B cell (primary cell): ENCODE measurements around the gene PLCXD3. TPM values are rescaled to one million over a fixed set of nuclear protein-coding genes. Genes with fewer than 3 reads are reported as not detected.

Source experiments
- ATAC-seq: fragments of 200-7000 bp; cut with Tn5 transposase; one replicate; pipeline ENCODE4 v1.10.0; 2021; ENCODE audit warnings: low read depth, mild to moderate bottlenecking, moderate number of reproducible peaks, moderate library complexity
- CTCF ChIA-PET: fragments of 350-600 bp; sonication (Branson Sonifier 250); formaldehyde crosslinking; loops from one replicate; lab custom pipeline; 2021; ENCODE audit warnings: antibody characterized with exemption, inconsistent platforms; lab: Charles Lee
- POLR2A ChIA-PET: fragments of 350-600 bp; sonication (Branson Sonifier 250); formaldehyde crosslinking; loops from one replicate; lab custom pipeline; 2021; ENCODE audit warnings: antibody characterized with exemption; lab: Charles Lee
- DNase-seq: peaks from one replicate; pipeline ENCODE4 v3.0.0; 2013
- H2AFZ ChIP-seq: 2 replicates; pipeline ENCODE4 v1.6.1; 2012; ENCODE audit warnings: mild to moderate bottlenecking, low read depth, low read length; ENCODE audit not compliant: insufficient read depth, poor library complexity, severe bottlenecking
- H3K27ac ChIP-seq, 2 donors: 1 replicate in 1 of 2; 2 replicates in 1 of 2; pipeline ENCODE4 v1.5.1; 2012 to 2013; ENCODE audit warnings: low read length in 2 of 2, mild to moderate bottlenecking in 2 of 2, moderate library complexity in 1 of 2
- H3K27me3 ChIP-seq, 4 experiments: fragments of 200-600 bp in 1 of 4; sonication (generic) in 1 of 4; replicated peaks in 1 of 4; 1 replicate in 2 of 4; 2 replicates in 2 of 4; pipeline versions ENCODE4 v1.6.1 to v1.7.0; 2013 to 2016; ENCODE audit warnings: low read length in 3 of 4, mild to moderate bottlenecking in 2 of 4, mixed read lengths in 1 of 4, moderate library complexity in 1 of 4; ENCODE audit not compliant: insufficient read depth in 4 of 4, control insufficient read depth in 3 of 4; ENCODE audit errors: control extremely low read depth in 1 of 4
- H3K36me3 ChIP-seq, 2 experiments: replicated peaks in 1 of 2; 1 replicate in 1 of 2; 2 replicates in 1 of 2; pipeline versions ENCODE4 v1.6.1 to v1.7.1; 2013; ENCODE audit warnings: low read length in 1 of 2; ENCODE audit not compliant: insufficient read depth in 2 of 2, control insufficient read depth in 1 of 2; ENCODE audit errors: control extremely low read depth in 1 of 2, extremely low read depth in 1 of 2
- H3K4me1 ChIP-seq, 2 donors: fragments of 200-600 bp in 1 of 2; sonication (generic) in 1 of 2; 1 replicate in 1 of 2; 2 replicates in 1 of 2; pipeline versions ENCODE4 v1.5.1 to v1.6.1; 2013 to 2017; ENCODE audit warnings: low read length in 2 of 2; ENCODE audit not compliant: control insufficient read depth in 2 of 2, insufficient read depth in 2 of 2
- H3K4me2 ChIP-seq: replicated peaks from 2 replicates; pipeline ENCODE3; 2012; ENCODE audit warnings: mild to moderate bottlenecking, low read depth, low read length; ENCODE audit not compliant: poor library complexity, severe bottlenecking
- H3K4me3 ChIP-seq, 5 experiments: fragments of 200-600 bp in 1 of 5; sonication (generic) in 1 of 5; 1 replicate in 3 of 5; 2 replicates in 2 of 5; pipeline versions ENCODE4 v1.5.1 to v1.7.0; 2011 to 2016; ENCODE audit warnings: low read length in 4 of 5, mild to moderate bottlenecking in 4 of 5, low read depth in 2 of 5, control low read depth in 1 of 5, moderate library complexity in 1 of 5; ENCODE audit not compliant: insufficient read depth in 1 of 5; ENCODE audit errors: control extremely low read depth in 1 of 5, extremely low read depth in 1 of 5
- H3K79me2 ChIP-seq: fragments of 200-600 bp; sonication (generic); one replicate; pipeline ENCODE4 v1.6.0; 2016; ENCODE audit warnings: low read length; ENCODE audit not compliant: control insufficient read depth, insufficient read depth
- H3K9ac ChIP-seq: fragments of 200-600 bp; sonication (generic); 2 replicates; pipeline ENCODE4 v1.6.1; 2017; ENCODE audit warnings: mild to moderate bottlenecking, low read length, moderate library complexity
- H3K9me3 ChIP-seq, 3 donors: one replicate each; pipeline versions ENCODE4 v1.6.1 to v1.7.1; 2013; ENCODE audit warnings: low read length in 2 of 3; ENCODE audit not compliant: control insufficient read depth in 2 of 3, insufficient read depth in 1 of 3; ENCODE audit errors: control extremely low read depth in 1 of 3
- H4K20me1 ChIP-seq: 2 replicates; pipeline ENCODE4 v1.6.0; 2012; ENCODE audit warnings: mild to moderate bottlenecking, low read length; ENCODE audit not compliant: insufficient read depth, control insufficient read depth, poor library complexity, severe bottlenecking
- H3K27ac Mint-ChIP-seq: one replicate; pipeline ENCODE4 v1.8.0; 2021; ENCODE audit warnings: mixed read lengths
- H3K27me3 Mint-ChIP-seq: one replicate; pipeline ENCODE4 v1.8.0; 2021; ENCODE audit warnings: mixed read lengths
- H3K4me1 Mint-ChIP-seq: one replicate; pipeline ENCODE4 v1.8.0; 2021; ENCODE audit warnings: mixed read lengths
- H3K4me3 Mint-ChIP-seq: one replicate; pipeline ENCODE4 v1.8.0; 2021; ENCODE audit warnings: mixed read lengths
- H3K9me3 Mint-ChIP-seq: one replicate; pipeline ENCODE4 v1.8.0; 2022; ENCODE audit warnings: mixed read lengths; ENCODE audit not compliant: insufficient read depth
- CTCF ChIP-seq: fragments of 200-600 bp; IDR thresholded peaks from one replicate; pipeline ENCODE4 v1.8.0; 2022; ENCODE audit warnings: antibody characterized with exemption, mild to moderate bottlenecking
- EZH2 ChIP-seq: IDR thresholded peaks from 2 replicates; pipeline ENCODE4 v1.6.1; 2012; ENCODE audit warnings: borderline replicate concordance, low read depth, mild to moderate bottlenecking, moderate library complexity, low read length; ENCODE audit not compliant: insufficient read depth, poor library complexity, severe bottlenecking
- WGBS: methylation state at CpG from one replicate; pipeline ENCODE4 v1.1.5; 2013; ENCODE audit warnings: missing lambda C conversion rate; ENCODE audit not compliant: insufficient coverage; 5-methylcytosine and 5-hydroxymethylcytosine counted together
- intact Hi-C: fragments of 100-400 bp; cut with micrococcal nuclease; formaldehyde crosslinking; loops from one replicate; pipeline ENCODE4 v1.10.0; 2022
- polyA plus RNA-seq: library from polyadenylated mRNA; depleted of rRNA; stranded (reverse); fragments of >200 nt; gene quantifications from 2 replicates; pipeline ENCODE4 v1.2.3, GENCODE V29; 2012
- total RNA-seq, 2 donors: library from RNA; stranded (reverse); fragments of 120-200 nt in 1 of 2; gene quantifications; 1 replicate in 1 of 2; 2 replicates in 1 of 2; pipeline versions ENCODE4 v1.2.3 to v1.2.4, GENCODE V29; 2013 to 2022

Gene PLCXD3
- total and polyA plus RNA-seq, 2 donors (not counting 1 experiment from before 2014, with no cell fraction given) = not detected

GRCh38 chr5:41457094-41457493 is 53.3 kb downstream of the PLCXD3 start:
- TF ChIP-seq EZH2 (no peak), CTCF (no peak)
- intact Hi-C loops = no loop called here
- CTCF ChIA-PET = no interaction called here

GRCh38 chr5:41452506-41452905 is 57.9 kb downstream of the PLCXD3 start:
- CTCF ChIA-PET = no interaction called here
- WGBS = no CpG with 5 or more reads among the region's 2 CpGs
- H3K27ac Mint-ChIP-seq = no peak overlapping the region

More at GRCh38 chr5:41457094-41457493, 53.3 kb downstream of the PLCXD3 start:
- Histone ChIP-seq H3K9me3 (no peaks in the 10 kb centered on the region), H3K27ac (no peak overlapping the region), H3K4me1 (no peaks in the 10 kb centered on the region), H3K4me2 (no peak overlapping the region), H3K36me3 (no peaks in the 10 kb centered on the region), H3K9ac (no peak overlapping the region), H4K20me1 (no peaks in the 10 kb centered on the region), H3K27me3 (no peaks in the 10 kb centered on the region), H3K79me2 (no peaks in the 10 kb centered on the region), H2AFZ (no peak overlapping the region), H3K4me3 (no peak overlapping the region)
- POLR2A ChIA-PET = no interaction called here
- WGBS = no CpG with 5 or more reads among the region's 2 CpGs
- H3K27me3 Mint-ChIP-seq = no peaks in the 10 kb centered on the region
- H3K4me1 Mint-ChIP-seq = no peaks in the 10 kb centered on the region
- ATAC-seq (no peak), DNase-seq (no peak)
- H3K4me3 Mint-ChIP-seq = no peak overlapping the region
- no peak overlapping the region for H3K27ac Mint-ChIP-seq
- H3K9me3 Mint-ChIP-seq = no peaks in the 10 kb centered on the region

More at GRCh38 chr5:41452506-41452905, 57.9 kb downstream of the PLCXD3 start:
- Histone ChIP-seq H3K79me2 (no peaks in the 10 kb centered on the region), H3K9ac (no peak overlapping the region), H3K27me3 (no peaks in the 10 kb centered on the region), H3K36me3 (no peaks in the 10 kb centered on the region), H4K20me1 (no peaks in the 10 kb centered on the region), H3K4me3 (no peak overlapping the region), H3K9me3 (no peaks in the 10 kb centered on the region), H3K4me2 (no peak overlapping the region), H3K4me1 (no peaks in the 10 kb centered on the region), H2AFZ (no peak overlapping the region), H3K27ac (no peak overlapping the region)
- Mint-ChIP-seq H3K27me3 (no peaks in the 10 kb centered on the region), H3K4me3 (no peak overlapping the region), H3K9me3 (no peaks in the 10 kb centered on the region), H3K4me1 (no peaks in the 10 kb centered on the region)
- DNase-seq (no peak), ATAC-seq (no peak)
- POLR2A ChIA-PET = no interaction called here
- TF ChIP-seq EZH2 = no peak
- no peak for TF ChIP-seq CTCF
- intact Hi-C loops = no loop called here
